NT2/D1 (cell line): ENCODE measurements around the gene FRMD3.

Experiments
- SUZ12 ChIP-seq: IDR thresholded peaks from 2 replicates; pipeline ENCODE4 v1.6.1; 2011; ENCODE audit not compliant: insufficient read length, insufficient read depth; ENCODE audit errors: extremely low read depth
- ZNF274 ChIP-seq: IDR thresholded peaks from 2 replicates; pipeline ENCODE4 v1.6.1; 2011; ENCODE audit warnings: mild to moderate bottlenecking, low read depth, low read length

DNA sequence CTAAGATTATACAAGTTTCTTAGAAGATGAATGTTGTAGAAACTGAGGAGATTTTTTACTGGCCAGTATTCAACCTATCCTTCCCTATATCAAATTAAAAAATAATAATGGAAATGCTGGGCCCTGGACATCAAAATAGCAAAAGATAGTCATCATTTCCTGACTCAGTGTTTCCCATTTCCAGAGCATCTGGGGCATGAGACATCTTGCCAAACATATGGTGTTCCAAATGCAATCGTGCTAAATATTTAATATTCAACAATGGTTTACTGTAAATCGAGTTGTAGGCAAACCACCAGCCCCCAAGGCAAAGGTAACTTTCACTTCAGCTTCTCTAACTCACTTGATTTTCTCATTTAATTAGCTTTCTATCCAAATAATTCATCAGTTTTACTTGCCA, 152.9 kb downstream of the FRMD3 start:
- TF ChIP-seq SUZ12, result no peak
- TF ChIP-seq ZNF274, result no peak
